ENCODE measurements around the gene HAUS1. TPM values are rescaled to one million over a fixed set of nuclear protein-coding genes. Genes with fewer than 3 reads are reported as not detected.

Gene HAUS1
- total and polyA plus RNA-seq, 4 donors, result 4.5 to 17.9 (median 6.5) TPM

GRCh38 chr18:46173393-46174341 is 69.5 kb downstream of the HAUS1 start (continued):
- TF ChIP-seq ZBTB33 (IDR thresholded peaks at IDR 0.05) (no peak), RXRA (IDR thresholded peaks at IDR 0.05) (no peak), ATF3 (IDR thresholded peaks at IDR 0.05) (no peak), FOXA1 (IDR thresholded peaks at IDR 0.05) (no peak), NR2F2 (IDR thresholded peaks at IDR 0.05) (no peak)
- TF ChIP-seq, protein P1, sequence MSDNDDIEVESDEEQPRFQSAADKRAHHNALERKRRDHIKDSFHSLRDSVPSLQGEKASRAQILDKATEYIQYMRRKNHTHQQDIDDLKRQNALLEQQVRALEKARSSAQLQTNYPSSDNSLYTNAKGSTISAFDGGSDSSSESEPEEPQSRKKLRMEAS (IDR thresholded peaks at IDR 0.05), result no peak

- under 1% methylated on average over 67 of the region's 67 CpGs for WGBS
- Histone ChIP-seq H3K27me3 (ENCODE audit: control insufficient read depth in 4 of 4, insufficient read depth in 4 of 4, low read length in 3 of 4) (no peaks in the 10 kb centered on the region), H3K9me3 (ENCODE audit: control insufficient read depth in 4 of 4, low read length in 3 of 4) (no peaks in the 10 kb centered on the region), H3K4me1 (ENCODE audit: control insufficient read depth in 4 of 4, insufficient read depth in 4 of 4, low read length in 3 of 4) (peaks cover 1 to 17% (median 10%) of the 10 kb centered on the region in 4 donors), H3K9ac (ENCODE audit: low read depth in 1 of 2, low read length in 2 of 2) (peak overlapping the region; percentile 49 to 56), H3K4me3 (ENCODE audit: low read depth in 1 of 3, low read length in 3 of 3) (peak overlapping the region; percentile 68 to 100 (median 87)), H3K36me3 (ENCODE audit: control insufficient read depth in 4 of 4, insufficient read depth in 3 of 4, low read depth in 1 of 4, low read length in 3 of 4) (no peaks in the 10 kb centered on the region), H3K27ac (ENCODE audit: low read depth in 1 of 2, low read length in 2 of 2) (peak overlapping the region; percentile 79 to 86)
- TF ChIP-seq, protein P1 (IDR thresholded peaks at IDR 0.05), result no peak
- TF ChIP-seq GABPA (IDR thresholded peaks at IDR 0.05 in 1 of 2, conservative IDR thresholded peaks at IDR 0.05 in 1 of 2) (no peak), NR2F2 (IDR thresholded peaks at IDR 0.05) (no peak), JUND (IDR thresholded peaks at IDR 0.05) (no peak), CTCF (IDR thresholded peaks at IDR 0.05; ENCODE audit: low read depth, low read length, missing input control) (no peak), RXRA (IDR thresholded peaks at IDR 0.05) (no peak), HNF4G (IDR thresholded peaks at IDR 0.05) (no peak), FOXA1 (IDR thresholded peaks at IDR 0.05) (no peak), ZBTB33 (IDR thresholded peaks at IDR 0.05) (no peak), FOXA2 (IDR thresholded peaks at IDR 0.05) (no peak), REST (IDR thresholded peaks at IDR 0.05) (no peak)
- peak; percentile 55 for DNase-seq (ENCODE audit: low spot score)
Measured at GRCh38 chr18:46174342-46175041, 70.3 kb downstream of the HAUS1 start.
